HG02678 (cell line): Measurements from ENCODE around the gene KIF17.
"Not testable (repeated sequence)": the region's sequence is repeated elsewhere in the genome, so short reads cannot be mapped to it uniquely, and the experiment has no call there.

Experiments used
- ATAC-seq: cut with Tn5 transposase; IDR thresholded peaks from one replicate; pipeline ENCODE4 v1.9.1; 2021; ENCODE audit warnings: mild to moderate bottlenecking, moderate library complexity; ENCODE audit not compliant: unreplicated experiment

KIF17 gene

DNA sequence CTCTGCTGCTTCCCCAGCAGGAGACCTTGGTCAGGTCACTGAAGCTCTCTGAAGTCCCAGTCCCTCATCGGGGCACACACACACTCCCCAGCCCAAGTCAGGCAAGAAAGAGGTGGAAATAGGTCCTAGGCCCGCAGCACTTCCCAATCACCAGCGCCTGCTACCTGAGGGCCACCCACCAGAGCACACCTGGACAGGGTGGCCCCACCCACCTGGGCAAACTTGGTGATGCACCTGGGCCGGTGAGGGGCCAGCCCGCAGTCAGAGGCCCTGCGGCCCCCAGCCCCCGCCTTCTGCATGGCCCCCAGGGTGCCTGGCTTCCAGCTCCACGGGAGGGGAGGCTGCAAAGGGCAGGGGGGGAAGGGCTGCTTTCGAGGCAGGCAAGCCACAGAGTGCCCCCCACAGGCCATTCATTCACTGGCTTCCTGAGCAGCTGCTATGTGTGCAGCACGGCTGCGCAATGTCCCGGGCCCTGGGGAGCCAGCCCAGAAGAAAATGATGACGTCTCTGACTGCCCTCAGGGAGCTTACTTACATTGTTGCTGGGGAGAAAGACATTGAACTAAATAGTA is 10.0 kb upstream of the KIF17 start:
- ATAC-seq: no peak

DNA sequence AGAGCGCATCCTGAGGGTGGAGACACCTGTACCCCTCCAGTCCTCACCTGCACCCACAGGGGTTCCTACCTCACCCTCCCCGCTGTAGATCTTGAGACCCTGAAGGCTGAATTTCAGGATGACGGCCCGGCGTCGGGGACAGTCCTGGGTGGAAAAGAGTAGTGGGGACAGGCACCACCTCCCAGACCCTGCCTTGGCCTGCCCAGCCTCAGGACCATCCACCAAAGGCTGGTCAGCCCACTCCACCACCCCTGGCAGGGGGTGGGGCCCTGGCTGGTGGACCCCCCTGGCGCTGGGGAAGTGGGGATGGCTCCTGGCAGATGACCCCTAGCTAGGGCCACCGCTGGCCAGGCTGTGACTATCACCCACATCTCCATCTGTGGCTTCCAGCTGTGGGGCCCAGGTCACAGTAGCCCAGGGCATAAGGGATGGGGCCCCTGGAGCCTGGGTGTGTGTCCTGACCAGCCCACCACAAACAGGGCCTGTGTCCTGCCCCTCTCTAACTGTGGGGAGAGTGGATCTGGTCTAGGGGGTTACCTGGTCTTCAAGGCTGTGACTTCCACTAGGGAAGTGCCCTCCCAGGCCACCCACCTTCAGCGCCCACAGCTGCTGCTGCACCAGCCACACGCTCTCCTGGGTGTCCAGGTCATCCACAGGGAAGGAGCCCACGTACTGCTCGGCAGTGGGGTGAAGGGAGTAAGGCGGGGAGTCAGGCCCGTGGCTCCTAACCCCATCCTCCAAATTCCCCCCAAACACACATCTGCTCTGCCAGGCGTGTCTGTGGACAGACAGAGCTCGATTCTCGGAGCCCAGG is 9.3 kb upstream of the KIF17 start:
- no peak for ATAC-seq

DNA sequence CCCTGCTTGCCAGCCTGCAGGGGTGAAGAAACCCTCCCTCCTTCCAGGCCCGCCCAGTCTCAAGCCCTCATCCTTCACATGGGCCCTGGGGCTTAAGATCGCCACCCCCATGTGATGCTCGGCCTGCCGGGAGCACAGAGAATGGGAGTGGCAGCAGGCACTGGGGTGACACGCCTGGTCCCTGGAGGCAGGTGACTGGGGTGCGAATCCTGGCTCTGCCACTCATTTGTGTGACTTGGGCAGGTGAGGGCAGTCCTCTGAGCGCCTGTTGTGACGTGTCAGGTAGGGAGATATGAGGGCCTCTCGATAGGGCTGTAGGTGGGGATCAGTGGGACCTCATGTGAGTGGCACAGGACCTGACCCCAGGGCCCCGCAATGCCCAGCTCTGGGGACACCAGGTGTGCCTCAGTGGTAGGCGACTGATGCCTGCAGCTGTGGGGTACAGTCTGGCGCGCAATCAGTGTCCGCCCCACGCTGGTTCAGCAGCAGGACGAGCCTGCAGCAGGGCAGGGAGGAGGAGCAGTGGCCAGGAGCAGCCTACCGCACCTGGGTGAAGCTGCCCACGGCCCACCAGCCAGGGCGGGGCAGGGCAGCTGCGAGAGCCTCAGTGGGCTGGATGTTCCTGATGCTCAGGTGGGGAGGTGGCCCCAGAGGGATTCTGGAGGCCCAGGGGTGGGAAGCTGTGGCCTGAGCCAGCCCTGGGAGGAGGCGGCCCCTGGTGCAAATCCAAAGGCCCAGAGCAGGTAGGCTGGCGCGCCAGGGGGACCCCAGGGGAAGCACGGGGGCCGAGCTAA is 8.5 kb upstream of the KIF17 start:
- ATAC-seq: no peak

DNA sequence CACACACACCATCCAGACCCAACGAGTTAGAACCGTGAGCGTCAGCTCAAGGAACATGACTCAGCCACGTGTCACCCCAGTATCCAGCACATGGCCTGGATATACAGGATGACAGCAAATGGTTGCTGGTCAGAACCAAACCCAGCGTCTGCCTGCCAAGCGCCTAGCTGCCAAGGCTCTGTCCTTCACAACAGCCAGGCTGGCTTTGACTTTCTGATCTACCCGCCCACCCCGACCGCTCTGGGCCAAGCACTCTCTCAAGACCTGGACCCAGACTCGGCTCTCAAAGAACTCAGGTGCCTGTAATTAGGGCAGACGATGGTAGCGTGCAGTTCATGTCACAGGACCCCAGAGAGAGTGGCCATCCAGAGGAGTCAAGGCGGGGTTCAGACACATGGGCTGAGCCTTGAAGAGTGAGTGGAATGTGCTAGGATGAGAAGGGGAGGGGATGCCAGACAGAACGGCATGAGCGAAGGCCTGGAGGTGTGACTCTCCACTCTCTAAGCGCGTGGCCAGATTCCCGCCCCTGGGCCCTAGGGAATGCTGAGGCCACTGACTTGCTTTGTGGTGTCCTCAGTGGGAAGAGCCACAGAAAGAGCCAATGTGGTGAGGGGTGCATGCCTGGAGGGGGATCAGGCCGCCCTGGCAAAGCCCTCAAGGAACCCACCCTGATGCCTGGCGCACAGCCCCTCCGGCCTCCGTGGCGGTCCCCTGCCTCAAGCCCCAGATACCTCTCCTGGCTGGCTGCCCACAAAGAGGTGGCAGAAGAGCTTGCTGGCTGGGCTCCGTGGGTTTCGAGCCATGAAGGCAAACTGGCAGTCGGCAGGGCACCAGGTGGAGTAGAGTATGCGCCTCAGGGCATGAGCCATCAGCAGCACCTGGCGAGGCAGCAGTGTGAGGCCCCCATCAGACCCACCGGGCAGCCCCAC is 7.6 kb upstream of the KIF17 start:
- ATAC-seq: no peak

DNA sequence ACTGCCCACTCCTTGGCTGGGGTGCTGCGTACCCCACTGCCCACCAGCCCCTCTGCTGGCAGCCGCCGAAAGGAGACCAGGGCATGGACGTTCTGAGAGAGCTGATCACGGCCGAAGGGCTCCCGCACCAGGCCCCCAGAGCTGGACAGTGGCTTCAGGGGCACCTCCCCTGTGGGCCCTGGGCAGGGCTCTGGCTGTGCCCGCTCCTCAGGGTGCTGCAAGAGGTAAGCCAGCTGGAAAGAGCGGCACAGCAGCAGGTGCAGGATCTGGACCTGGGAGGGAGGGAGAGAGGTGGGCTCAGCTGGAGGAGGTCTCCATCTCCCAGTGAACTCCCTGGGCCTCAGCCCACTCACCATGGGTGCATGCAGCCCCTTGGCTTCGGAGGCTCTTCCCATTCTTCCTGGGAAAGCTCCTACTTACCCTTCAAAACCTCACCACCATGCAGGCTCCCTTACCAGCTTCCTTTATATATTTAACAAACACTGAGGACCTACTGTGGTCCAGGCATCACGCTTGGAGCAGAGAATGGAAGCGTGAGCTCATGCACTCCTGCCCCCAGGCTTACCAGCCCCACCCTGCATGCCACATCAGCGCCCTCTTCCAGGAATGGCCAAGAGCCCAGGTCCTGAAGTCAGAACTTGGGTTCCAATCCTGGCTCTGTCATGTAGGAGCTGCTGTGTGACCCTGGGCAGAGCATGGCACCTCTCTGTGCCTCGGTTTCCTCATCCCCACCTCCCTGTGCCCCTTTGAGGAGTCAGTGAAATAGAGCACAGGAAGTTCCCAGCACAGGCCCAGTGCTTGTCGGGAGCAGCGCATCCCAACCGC is 6.8 kb upstream of the KIF17 start:
- ATAC-seq: no peak

DNA sequence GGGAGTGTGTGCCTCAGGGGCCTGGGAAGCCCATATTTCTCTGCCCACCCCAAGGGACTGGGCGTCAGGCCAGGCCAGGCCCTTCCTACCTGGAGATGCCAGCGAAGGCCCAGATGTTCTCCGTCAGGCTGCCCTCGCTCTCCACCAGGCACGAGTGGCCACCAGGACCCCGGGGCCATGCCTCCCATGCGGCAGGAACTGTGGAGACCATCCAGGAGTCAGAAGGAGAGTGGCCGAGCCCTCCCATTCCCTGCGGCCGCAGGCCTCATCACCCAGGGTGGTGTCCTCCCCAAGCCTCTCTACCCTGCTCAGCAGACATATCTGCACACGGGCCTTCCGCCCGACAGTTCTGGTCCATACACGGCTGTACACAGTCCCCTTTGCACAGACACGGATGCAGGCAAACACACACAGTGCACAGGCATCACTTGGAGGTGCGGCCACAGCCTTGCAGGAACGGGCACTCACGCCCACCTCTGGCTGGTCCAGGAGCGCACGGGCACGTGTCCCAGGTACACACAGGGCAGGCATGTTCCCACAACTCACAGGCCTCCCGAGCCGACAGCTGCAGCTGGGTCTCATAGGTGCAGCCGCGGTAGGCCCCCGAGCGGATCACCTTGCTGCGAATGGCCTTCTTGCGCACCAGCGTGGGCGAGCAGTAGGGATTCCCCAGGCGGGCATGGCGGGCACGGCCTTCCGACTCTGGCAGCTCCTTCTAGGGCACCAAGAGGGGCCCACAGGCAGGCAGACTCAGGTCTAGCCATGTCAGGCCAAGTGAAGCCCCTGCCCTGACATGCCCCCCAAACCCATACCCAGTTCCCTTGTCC is 5.9 kb upstream of the KIF17 start:
- ATAC-seq: no peak

DNA sequence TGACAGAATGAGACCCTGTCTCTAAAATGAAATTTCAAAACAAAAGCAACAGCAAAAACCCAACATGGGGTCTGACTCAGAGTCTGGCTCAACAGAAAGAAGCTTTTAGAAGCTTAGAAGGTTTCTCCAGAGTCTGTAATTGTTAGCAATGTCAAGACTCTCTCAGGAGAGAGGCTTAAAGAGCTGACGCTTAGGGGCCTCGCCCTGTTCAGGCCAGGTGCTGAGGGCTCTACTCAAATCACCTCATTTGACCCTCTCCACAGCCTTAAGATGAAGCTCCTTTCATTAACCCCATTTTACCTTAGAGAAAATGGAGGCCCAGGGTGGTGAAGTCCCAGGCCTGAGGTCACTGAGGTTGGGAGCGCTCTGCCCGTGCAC is 5.3 kb upstream of the KIF17 start:
- no peak for ATAC-seq

DNA sequence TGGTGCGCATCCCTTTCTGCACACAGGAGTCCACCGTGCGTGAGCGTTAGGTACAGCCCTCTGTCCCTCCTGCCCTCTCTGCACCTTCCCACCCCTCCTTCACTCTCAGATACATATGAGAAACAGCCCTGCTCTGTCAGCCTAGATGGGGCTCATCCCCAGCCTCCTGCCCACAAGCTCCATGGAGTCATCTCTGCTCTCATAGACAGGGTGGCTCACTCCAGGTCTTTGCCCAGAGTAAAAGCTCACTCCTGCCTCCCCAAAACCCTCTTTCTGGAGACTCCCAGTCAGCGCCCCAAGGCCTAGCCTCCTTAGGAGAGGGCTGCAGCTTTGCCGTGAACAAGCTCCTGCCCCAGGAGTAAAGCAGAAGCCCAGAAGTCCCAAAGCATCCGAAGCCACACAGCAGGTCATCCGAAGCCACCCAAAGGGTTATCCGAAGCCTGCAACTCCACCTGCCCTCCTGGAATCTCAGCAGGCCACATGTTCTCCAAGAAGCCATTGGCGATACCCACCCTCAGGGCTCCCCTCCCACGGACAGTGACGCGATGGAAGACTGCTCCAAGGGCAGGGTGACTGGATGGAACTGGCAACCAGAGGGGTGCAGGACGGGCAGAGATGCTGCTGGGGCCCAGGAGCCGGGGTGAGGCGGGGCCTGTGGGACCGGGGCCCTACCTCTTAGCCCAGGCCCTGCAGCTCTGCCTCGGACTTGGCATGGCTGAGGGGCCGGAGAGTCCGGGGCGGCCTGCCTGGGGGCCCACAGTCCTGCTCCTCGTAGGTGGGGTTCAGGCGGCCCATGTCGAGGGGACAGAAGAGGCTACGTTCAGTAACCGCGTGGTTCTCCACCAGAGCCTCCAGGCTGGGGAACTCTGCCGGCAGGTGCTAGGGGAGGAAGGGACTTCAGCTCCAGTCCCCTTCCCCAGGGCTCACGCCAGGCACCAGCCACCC is 3.6 kb upstream of the KIF17 start:
- no peak for ATAC-seq

DNA sequence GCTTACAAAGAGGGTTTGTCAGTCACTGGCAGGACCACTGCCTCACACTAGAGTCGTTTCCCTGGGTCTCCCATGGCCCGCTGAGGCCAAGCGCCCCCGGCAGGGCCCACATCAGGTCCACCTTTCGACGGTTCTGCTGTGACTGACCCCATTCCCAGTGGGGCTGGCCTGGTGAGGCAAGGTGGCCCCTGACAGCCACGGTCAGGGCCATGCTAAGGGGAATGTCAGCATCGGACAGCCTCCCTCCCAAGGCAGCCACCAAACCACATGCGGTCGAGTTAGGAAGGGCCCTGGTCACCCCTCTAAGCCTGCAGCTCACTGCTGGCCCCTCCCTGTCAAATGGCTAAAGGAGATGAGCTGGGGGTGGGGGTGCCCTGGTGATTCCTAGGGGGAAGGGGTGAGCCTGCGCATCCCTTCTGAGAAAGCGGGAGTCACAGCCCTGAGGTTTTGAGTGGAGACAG is 2.9 kb upstream of the KIF17 start:
- no peak for ATAC-seq

DNA sequence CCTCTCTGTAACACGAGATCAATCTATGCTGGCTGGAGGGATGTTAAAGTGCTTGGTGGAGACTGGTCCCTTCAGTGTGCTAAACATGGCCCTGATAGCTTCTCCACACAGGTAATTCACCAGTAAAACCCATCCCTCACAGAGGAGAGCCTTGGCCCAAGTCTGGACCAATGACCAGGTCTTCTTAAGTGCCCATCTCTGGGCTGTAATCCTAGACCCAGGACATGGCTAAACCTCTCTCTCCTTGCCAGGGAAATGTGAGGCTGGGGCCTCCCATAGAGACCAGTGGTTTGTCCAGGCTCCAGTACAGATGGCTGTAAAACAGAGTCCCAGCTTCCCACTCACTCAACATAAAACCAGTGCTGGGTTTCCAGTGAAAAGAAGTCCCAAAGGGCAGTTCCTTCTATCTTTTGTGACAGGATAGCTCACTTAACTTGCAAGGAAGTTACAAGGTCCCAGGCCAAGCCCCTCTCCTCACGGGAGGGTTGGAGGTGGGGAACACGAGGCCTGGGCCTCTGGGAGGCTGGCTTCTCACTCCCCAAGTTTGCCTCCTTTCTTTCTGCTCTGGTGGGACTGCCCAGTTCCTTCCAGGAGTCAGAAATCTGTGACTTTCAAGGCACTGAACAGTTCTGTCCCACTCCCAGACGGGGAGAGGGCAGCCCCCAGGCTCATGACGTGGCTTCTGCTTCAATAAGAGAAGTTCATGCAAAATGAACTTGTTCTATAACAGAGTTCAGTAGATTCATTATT is 2.2 kb upstream of the KIF17 start:
- ATAC-seq: no peak

DNA sequence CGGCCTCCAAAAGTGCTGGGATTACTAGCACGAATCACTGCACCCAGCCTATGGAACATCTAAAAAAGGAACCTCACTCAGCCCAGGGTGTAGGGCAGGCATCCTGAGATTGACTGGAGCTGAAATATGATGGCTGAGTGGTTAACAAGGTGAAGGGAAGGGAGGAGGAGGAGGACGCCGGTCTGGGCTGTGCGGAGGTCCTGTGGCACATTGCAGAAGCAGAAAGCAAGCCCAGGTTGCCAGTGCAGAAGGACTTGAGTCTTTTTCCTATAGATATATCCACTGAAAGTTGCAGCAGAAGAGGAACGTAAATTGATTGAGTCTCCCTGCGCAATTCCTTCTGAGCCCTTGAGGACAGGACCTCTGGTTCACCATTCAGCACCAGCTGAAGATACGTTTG is 1.5 kb upstream of the KIF17 start:
- ATAC-seq: no peak

DNA sequence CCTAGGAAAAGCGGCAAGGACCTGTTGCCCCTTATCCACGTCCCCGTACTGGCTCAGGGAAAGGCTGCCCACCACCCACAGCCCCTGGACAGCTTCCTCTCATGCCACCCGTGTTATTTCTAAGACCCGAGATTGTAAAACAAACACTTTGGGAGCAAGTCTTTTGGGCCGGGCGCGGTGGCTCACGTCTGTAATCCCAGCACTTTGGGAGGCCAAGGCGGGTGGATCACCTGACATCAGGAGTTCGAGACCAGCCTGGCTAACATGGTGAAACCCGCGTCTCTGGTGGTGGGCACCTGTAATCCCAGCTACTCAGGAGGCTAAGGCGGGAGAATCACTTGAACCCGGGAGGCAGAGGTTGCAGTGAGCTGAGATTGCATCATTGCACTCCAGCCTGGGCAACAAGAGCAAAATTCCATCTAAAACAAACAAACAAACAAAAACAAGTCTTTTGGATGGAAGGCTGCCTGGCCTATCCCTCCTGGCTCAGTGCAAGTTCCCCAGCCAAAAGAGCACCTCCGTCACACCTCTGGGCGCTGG is 606 bp upstream of the KIF17 start:
- ATAC-seq: not testable (repeated sequence)

DNA sequence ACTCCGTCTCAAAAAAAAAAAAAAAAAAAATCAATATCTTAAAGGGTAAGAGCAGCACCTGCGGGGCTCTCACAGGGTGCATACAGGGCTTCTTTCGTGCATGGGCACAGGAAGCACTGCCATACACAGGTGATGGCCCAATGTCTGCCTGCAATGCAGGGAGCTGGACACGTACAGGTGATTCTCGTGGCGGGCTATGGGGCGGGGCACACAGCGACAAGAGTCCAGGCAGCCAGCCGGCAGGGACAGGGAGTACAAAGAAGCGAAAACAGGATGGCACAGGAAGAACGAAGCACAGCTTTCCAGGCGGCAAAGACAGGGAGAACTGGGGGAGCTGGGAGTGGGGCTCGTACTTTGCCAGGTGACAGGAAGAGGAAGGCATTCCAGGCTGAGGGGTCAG is 1.6 kb downstream of the KIF17 start:
- ATAC-seq: no peak

DNA sequence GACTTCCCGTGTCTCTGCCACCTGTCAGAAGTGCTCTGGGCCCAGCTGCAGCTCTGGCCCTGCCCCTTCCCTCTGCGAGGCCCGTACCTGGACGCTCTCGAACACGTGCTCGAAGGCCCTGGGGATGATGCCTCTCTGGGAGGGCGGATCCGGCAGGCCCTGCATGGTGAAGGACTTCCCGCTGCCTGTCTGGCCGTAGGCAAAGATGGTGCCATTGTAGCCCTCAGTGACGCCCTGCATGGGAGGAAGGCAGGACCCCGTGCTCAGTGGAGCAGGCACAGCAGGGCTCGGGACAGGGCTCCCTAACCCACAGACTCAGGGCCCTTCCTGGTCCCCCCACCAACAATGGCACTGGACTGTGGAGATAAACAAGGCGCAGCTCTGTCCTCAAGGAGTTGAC is 2.4 kb downstream of the KIF17 start:
- no peak for ATAC-seq

DNA sequence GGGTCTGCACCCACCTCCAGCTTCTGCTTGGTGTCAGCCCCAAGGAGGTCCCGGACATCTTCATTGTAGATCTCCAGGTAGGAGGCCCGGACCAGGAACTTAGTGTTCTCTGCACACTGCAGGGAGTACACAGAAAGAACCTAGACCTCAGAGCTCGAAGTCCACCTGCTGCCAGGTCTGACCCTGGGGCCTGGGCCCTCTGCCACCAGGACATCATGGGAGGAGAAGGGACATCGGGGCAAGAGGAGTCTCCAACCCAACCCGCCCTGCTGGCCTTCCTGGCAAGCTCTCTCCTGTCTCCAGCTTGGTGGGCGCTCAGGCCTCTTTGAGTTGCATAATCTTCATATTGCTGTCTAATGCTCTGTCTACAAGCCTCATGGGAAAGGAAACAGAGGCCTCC is 4.4 kb downstream of the KIF17 start:
- no peak for ATAC-seq

DNA sequence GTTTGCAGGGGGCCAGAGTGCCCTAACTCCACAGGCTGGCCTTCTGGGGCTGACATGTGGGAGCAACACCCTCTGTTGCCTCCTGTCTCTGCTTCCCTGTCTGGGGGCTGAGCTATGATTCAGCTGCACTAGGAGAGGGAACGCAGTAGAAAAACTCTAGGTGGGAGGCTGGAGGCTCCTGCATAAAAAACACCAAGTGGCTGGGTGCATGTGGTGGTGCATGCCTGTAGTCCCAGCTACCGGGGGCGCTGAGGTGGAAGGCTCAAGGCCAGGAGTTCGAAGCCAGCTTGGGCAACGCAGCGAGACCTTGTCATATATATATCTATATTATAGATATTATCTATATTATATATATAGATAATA is 5.6 kb downstream of the KIF17 start:
- no peak for ATAC-seq
